Endothelial cell of umbilical vein (primary cell): ENCODE data around the gene PLEKHB2. TPM values are rescaled to one million over a fixed set of nuclear protein-coding genes. Genes with fewer than 3 reads are reported as not detected.

Experiments used
- BruUV-seq: library from RNA; stranded (reverse); fragments of 400-500 nt; replicated peaks from 2 replicates; lab custom pipeline; 2021; lab: Mats Ljungman, UMichigan
- CTCF ChIA-PET: fragments of 300-600, 350-600 bp; sonication (Branson Sonifier 250); formaldehyde crosslinking; loops from one replicate; lab custom pipeline; 2021; ENCODE audit warnings: antibody characterized with exemption, inconsistent platforms; lab: Charles Lee
- POLR2A ChIA-PET: fragments of 300-600, 350-600 bp; sonication (Branson Sonifier 250); formaldehyde crosslinking; loops from one replicate; lab custom pipeline; 2021; ENCODE audit warnings: antibody characterized with exemption, inconsistent platforms; lab: Charles Lee
- DNase-seq: peaks from one replicate; pipeline ENCODE4 v3.0.0-alpha.2; 2011; ENCODE audit warnings: low read depth, low spot score
- FAIRE-seq: peaks from 2 replicates; lab custom pipeline; 2011; peaks lifted over from hg19 to GRCh38; lab: Jason Lieb, UNC
- H2AFZ ChIP-seq: 2 replicates; pipeline ENCODE4 v1.6.0; 2012; ENCODE audit warnings: low read depth, low read length, control low read depth, inconsistent platforms
- H3K27ac ChIP-seq: 2 replicates; pipeline ENCODE4 v1.5.1; 2011; ENCODE audit warnings: low read depth, mild to moderate bottlenecking, control low read depth, low read length, moderate library complexity; ENCODE audit not compliant: insufficient read depth
- H3K27me3 ChIP-seq, 2 experiments: 2 replicates each; pipeline versions ENCODE4 v1.6.0 to v1.6.1; 2011; ENCODE audit warnings: low read length in 2 of 2, mixed read lengths in 1 of 2; ENCODE audit not compliant: control insufficient read depth in 2 of 2, insufficient read depth in 2 of 2
- H3K36me3 ChIP-seq, 2 experiments: 2 replicates in 1 of 2; 3 replicates in 1 of 2; pipeline ENCODE4 v1.5.1; 2011; ENCODE audit warnings: low read length in 2 of 2, mild to moderate bottlenecking in 1 of 2, moderate library complexity in 1 of 2; ENCODE audit not compliant: control insufficient read depth in 2 of 2, insufficient read depth in 2 of 2; ENCODE audit errors: extremely low read depth in 1 of 2
- H3K4me1 ChIP-seq: 3 replicates; pipeline ENCODE4 v1.5.1; 2011; ENCODE audit warnings: mild to moderate bottlenecking, low read length; ENCODE audit not compliant: control insufficient read depth, insufficient read depth; ENCODE audit errors: extremely low read depth
- H3K4me2 ChIP-seq: 2 replicates; pipeline ENCODE4 v1.6.1; 2011; ENCODE audit warnings: low read length, control low read depth, mixed read lengths; ENCODE audit not compliant: insufficient read depth
- H3K4me3 ChIP-seq, 3 experiments: fragments of 200-600 bp in 1 of 3; sonication (generic), shearing (Covaris generic) in 1 of 3; replicated peaks in 1 of 3; 2 replicates each; pipeline ENCODE4 v1.5.1; 2011 to 2016; ENCODE audit warnings: control low read depth in 3 of 3, low read length in 3 of 3, mild to moderate bottlenecking in 2 of 3, inconsistent platforms in 1 of 3, low read depth in 1 of 3, moderate library complexity in 1 of 3; ENCODE audit not compliant: insufficient read depth in 1 of 3
- H3K79me2 ChIP-seq: 2 replicates; pipeline ENCODE4 v1.6.0; 2012; ENCODE audit warnings: low read length, inconsistent platforms; ENCODE audit not compliant: control insufficient read depth, insufficient read depth
- H3K9ac ChIP-seq: replicated peaks from 2 replicates; pipeline ENCODE3; 2011; ENCODE audit warnings: low read length, control low read depth; ENCODE audit not compliant: insufficient read depth; ENCODE audit errors: extremely low read depth
- H3K9me1 ChIP-seq: replicated peaks from 3 replicates; pipeline ENCODE4 v1.6.0; 2011; ENCODE audit warnings: mild to moderate bottlenecking, low read length; ENCODE audit not compliant: control insufficient read depth, insufficient read depth; ENCODE audit errors: extremely low read depth
- H3K9me3 ChIP-seq: replicated peaks from 2 replicates; pipeline ENCODE4 v1.5.1; 2012; ENCODE audit warnings: low read length, inconsistent platforms; ENCODE audit not compliant: control insufficient read depth, insufficient read depth
- H4K20me1 ChIP-seq: replicated peaks from 2 replicates; pipeline ENCODE3; 2011; ENCODE audit warnings: mild to moderate bottlenecking, low read length; ENCODE audit not compliant: control insufficient read depth, insufficient read depth; ENCODE audit errors: extremely low read depth
- FOS ChIP-seq: IDR thresholded peaks from 2 replicates; pipeline ENCODE4 v1.6.1; 2011; ENCODE audit warnings: mild to moderate bottlenecking, low read length, moderate library complexity, borderline replicate concordance; ENCODE audit not compliant: insufficient read depth
- GATA2 ChIP-seq: IDR thresholded peaks from 2 replicates; pipeline ENCODE4 v1.7.0; 2011; ENCODE audit warnings: low read depth, mild to moderate bottlenecking, moderate library complexity, mixed read lengths, low read length; ENCODE audit not compliant: insufficient read length, insufficient read depth
- JUN ChIP-seq: IDR thresholded peaks from 2 replicates; pipeline ENCODE4 v1.6.1; 2011; ENCODE audit warnings: borderline replicate concordance, low read depth; ENCODE audit not compliant: insufficient read length, insufficient read depth
- MAX ChIP-seq: IDR thresholded peaks from 2 replicates; pipeline ENCODE4 v1.6.1; 2011; ENCODE audit not compliant: insufficient read depth, insufficient read length
- MYC ChIP-seq: IDR thresholded peaks from one replicate; pipeline ENCODE4 v1.6.1; 2011; ENCODE audit warnings: mild to moderate bottlenecking, low read depth, low read length
- POLR2A ChIP-seq: IDR thresholded peaks from 2 replicates; pipeline ENCODE4 v1.6.1; 2012; ENCODE audit warnings: low read depth, mild to moderate bottlenecking, control low read depth, low read length
- dilution Hi-C: fragments of 300-500 bp; cut with MboI; formaldehyde crosslinking; loops from one replicate; pipeline ENCODE4 v1.15.0; 2019; ENCODE audit warnings: low sequenced_read_pairs; ENCODE audit not compliant: extremely low pct_ligation_motif_present
- intact Hi-C: fragments of 100-400 bp; cut with micrococcal nuclease; formaldehyde crosslinking; loops from one replicate; pipeline ENCODE4 v1.10.0; 2022
- polyA plus RNA-seq, 4 experiments: library from polyadenylated mRNA; depleted of rRNA in 3 of 4; stranded (reverse) in 3 of 4; unstranded in 1 of 4; fragments of >200 nt; gene quantifications; 2 replicates each; pipeline versions ENCODE4 v1.2.1 to v1.2.3, GENCODE V29; 2011 to 2012; ENCODE audit warnings: missing spikeins in 1 of 4
- total RNA-seq: library from RNA; stranded (reverse); gene quantifications from 2 replicates; pipeline ENCODE4 v1.2.3, GENCODE V29; 2021
- TF ChIP-seq, protein P1 (sequence below), 2 donors: IDR thresholded peaks; 1 replicate in 1 of 2; 2 replicates in 1 of 2; pipeline ENCODE4 v1.5.1; 2011; ENCODE audit warnings: low read length in 2 of 2, mild to moderate bottlenecking in 2 of 2, moderate library complexity in 2 of 2, control low read depth in 1 of 2, inconsistent platforms in 1 of 2, low read depth in 1 of 2; ENCODE audit not compliant: insufficient read depth in 1 of 2; ENCODE audit errors: extremely low read depth in 1 of 2

PLEKHB2 gene
- total and polyA plus RNA-seq, 2 donors (not counting 3 experiments of a cell fraction or from before 2014, with no cell fraction given) = 56.5 to 56.8 TPM

GRCh38 chr2:131115752-131116151 is 10.6 kb downstream of the PLEKHB2 start:
- TF ChIP-seq MAX = no peak
- TF ChIP-seq JUN = no peak
- TF ChIP-seq GATA2 = no peak
- no peak for TF ChIP-seq MYC
- TF ChIP-seq POLR2A = no peak
- TF ChIP-seq, protein P1, sequence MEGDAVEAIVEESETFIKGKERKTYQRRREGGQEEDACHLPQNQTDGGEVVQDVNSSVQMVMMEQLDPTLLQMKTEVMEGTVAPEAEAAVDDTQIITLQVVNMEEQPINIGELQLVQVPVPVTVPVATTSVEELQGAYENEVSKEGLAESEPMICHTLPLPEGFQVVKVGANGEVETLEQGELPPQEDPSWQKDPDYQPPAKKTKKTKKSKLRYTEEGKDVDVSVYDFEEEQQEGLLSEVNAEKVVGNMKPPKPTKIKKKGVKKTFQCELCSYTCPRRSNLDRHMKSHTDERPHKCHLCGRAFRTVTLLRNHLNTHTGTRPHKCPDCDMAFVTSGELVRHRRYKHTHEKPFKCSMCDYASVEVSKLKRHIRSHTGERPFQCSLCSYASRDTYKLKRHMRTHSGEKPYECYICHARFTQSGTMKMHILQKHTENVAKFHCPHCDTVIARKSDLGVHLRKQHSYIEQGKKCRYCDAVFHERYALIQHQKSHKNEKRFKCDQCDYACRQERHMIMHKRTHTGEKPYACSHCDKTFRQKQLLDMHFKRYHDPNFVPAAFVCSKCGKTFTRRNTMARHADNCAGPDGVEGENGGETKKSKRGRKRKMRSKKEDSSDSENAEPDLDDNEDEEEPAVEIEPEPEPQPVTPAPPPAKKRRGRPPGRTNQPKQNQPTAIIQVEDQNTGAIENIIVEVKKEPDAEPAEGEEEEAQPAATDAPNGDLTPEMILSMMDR (IDR thresholded peaks at IDR 0.05; ENCODE audit: extremely low read depth in 1 of 2, insufficient read depth in 1 of 2, low read depth in 1 of 2, low read length in 2 of 2) = no peak
- Histone ChIP-seq H3K9me3 (no peaks in the 10 kb centered on the region), H3K4me2 (no peak overlapping the region), H3K27ac (no peak overlapping the region), H3K9ac (no peak overlapping the region), H4K20me1 (peaks cover 7% of the 10 kb centered on the region), H3K27me3 (no peaks in the 10 kb centered on the region), H3K4me3 (no peak overlapping the region), H3K4me1 (peaks cover 2% of the 10 kb centered on the region), H3K79me2 (peaks cover 85% of the 10 kb centered on the region), H3K9me1 (no peaks in the 10 kb centered on the region), H2AFZ (no peak overlapping the region), H3K36me3 (peaks cover 0 to 3% of the 10 kb centered on the region in 2 experiments)
- BruUV-seq = no TSS peak
- DNase-seq (no peak), FAIRE-seq (no peak)
- intact Hi-C loops = no loop called here
- ChIA-PET CTCF (no interaction called here), POLR2A (no interaction called here)
- dilution Hi-C loops = no loop called here

DNA sequence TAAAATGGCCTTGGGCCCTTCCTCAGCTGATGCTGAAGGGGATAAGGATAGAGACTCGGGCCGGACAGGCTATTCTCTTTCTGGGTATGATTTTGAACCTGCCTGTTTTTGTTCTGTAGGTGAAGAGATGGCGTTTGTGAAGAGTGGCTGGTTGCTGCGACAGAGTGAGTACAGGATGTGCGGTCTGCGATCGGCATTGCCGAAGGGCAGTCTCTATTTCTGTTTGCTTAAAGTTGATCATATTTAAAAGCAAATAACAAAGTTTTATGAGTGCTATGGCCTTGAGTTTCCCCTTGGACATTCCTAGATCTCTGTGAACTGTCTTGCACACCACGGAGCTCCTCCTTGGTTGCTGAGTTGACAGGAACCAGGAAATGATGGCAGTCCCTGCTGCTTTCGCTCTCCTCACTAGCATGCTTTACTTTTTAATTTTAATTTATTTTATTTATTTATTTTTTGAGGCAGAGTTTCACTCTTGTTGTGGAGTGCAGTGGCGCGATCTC is 15.7 kb downstream of the PLEKHB2 start:
- Histone ChIP-seq H3K79me2 (peaks cover 66% of the 10 kb centered on the region), H2AFZ (no peak overlapping the region), H4K20me1 (peaks cover 2% of the 10 kb centered on the region), H3K9me1 (no peaks in the 10 kb centered on the region), H3K9me3 (no peaks in the 10 kb centered on the region), H3K9ac (no peak overlapping the region), H3K4me3 (no peak overlapping the region), H3K4me2 (no peak overlapping the region), H3K27me3 (no peaks in the 10 kb centered on the region), H3K27ac (no peak overlapping the region), H3K36me3 (peaks cover 3 to 11% of the 10 kb centered on the region in 2 experiments), H3K4me1 (no peaks in the 10 kb centered on the region)
- TF ChIP-seq FOS (no peak), MYC (no peak)
- POLR2A ChIA-PET = no interaction called here
- CTCF ChIA-PET = no interaction called here
- FAIRE-seq (no peak), DNase-seq (no peak)
- no TSS peak for BruUV-seq
- intact Hi-C loops (no loop called here), dilution Hi-C loops (no loop called here)
